Stimulated activated memory B cell treated with anti-CD40 and anti-IgM and Interleukin-4, amounts not matched to agents 10 μg/mL and 1 μg/mL and 100 μg/mL, for 72 hours (primary cell): Measurements from ENCODE around the gene RIT2.
"Not testable (repeated sequence)": the region's sequence is repeated elsewhere in the genome, so short reads cannot be mapped to it uniquely, and the experiment has no call there.

Source experiments
- ATAC-seq: fragments of 150-1000 bp; cut with Tn5 transposase; 2 replicates; pipeline ENCODE4 v1.10.0; 2021
- H3K27ac Mint-ChIP-seq: one replicate; pipeline ENCODE4 v1.8.0; 2022; ENCODE audit warnings: mild to moderate bottlenecking, mixed read lengths
- H3K27me3 Mint-ChIP-seq: one replicate; pipeline ENCODE4 v1.8.0; 2022; ENCODE audit warnings: mixed read lengths
- H3K36me3 Mint-ChIP-seq: one replicate; pipeline ENCODE4 v1.8.0; 2022; ENCODE audit warnings: mixed read lengths
- H3K4me1 Mint-ChIP-seq: one replicate; pipeline ENCODE4 v1.8.0; 2022; ENCODE audit warnings: mixed read lengths
- H3K4me3 Mint-ChIP-seq: one replicate; pipeline ENCODE4 v1.8.0; 2022; ENCODE audit warnings: mild to moderate bottlenecking, moderate library complexity, mixed read lengths
- H3K9me3 Mint-ChIP-seq: one replicate; pipeline ENCODE4 v1.8.0; 2022; ENCODE audit warnings: mixed read lengths

Gene RIT2

DNA sequence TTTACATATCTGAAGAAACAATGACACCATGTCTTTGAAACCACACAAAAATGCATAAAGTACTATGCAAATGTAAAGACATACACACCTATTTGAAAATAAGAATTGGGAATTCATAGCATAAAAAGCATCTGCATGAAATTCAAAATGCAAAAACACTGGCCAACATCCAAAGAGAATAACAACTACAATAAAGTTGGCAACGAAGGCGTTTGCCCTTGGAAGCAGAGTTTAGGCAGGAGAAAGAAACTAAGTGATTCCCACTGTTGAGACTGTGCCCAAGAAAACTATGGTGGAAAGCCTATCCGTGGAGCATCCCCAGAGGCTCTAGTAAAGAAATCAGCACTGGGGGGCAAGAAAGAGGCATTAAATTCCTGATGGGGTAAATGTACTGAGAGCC, 292.8 kb downstream of the RIT2 start:
- Mint-ChIP-seq H3K9me3 (no peaks in the 10 kb centered on the region), H3K4me3 (no peak overlapping the region), H3K27me3 (no peaks in the 10 kb centered on the region), H3K27ac (no peak overlapping the region), H3K4me1 (no peaks in the 10 kb centered on the region), H3K36me3 (no peaks in the 10 kb centered on the region)
- ATAC-seq, result no peak

DNA sequence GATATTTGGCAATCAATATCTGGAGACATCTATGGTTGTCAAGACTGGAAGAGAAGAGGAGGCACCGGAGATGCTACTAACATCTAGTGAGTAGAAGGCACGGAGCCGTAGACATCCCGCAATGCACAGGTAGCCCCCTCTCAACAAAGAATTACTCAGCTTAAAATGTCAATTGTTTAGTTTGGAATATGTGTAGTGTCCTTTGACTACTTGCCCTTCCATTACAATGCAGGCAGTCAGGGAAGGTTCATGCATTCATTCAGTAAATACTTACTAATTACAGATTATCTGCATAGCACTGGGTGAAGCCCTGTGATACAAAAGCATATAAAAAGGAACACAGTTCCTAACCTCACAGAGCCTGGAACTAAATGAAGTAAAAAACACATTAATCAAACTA, 294.0 kb downstream of the RIT2 start:
- no peak for ATAC-seq
- no peaks in the 10 kb centered on the region for H3K27me3 Mint-ChIP-seq
- H3K36me3 Mint-ChIP-seq, result no peaks in the 10 kb centered on the region

GRCh38 chr18:42814618-42815017, 300.9 kb downstream of the RIT2 start:
- Mint-ChIP-seq H3K27ac (no peak overlapping the region), H3K4me1 (no peaks in the 10 kb centered on the region), H3K4me3 (no peak overlapping the region), H3K9me3 (peaks cover 3% of the 10 kb centered on the region), H3K36me3 (no peaks in the 10 kb centered on the region), H3K27me3 (no peaks in the 10 kb centered on the region)
- ATAC-seq, result no peak

More for the DNA sequence above, 294.0 kb downstream of the RIT2 start:
- H3K4me3 Mint-ChIP-seq, result no peak overlapping the region
- H3K4me1 Mint-ChIP-seq, result no peaks in the 10 kb centered on the region
- no peak overlapping the region for H3K27ac Mint-ChIP-seq
- no peaks in the 10 kb centered on the region for H3K9me3 Mint-ChIP-seq

GRCh38 chr18:42814184-42814583, 301.3 kb downstream of the RIT2 start:
- H3K4me1 Mint-ChIP-seq, result no peaks in the 10 kb centered on the region
- H3K4me3 Mint-ChIP-seq, result no peak overlapping the region
- H3K27ac Mint-ChIP-seq, result no peak overlapping the region
- H3K36me3 Mint-ChIP-seq, result no peaks in the 10 kb centered on the region
- no peak for ATAC-seq
- H3K9me3 Mint-ChIP-seq, result peaks cover 3% of the 10 kb centered on the region
- no peaks in the 10 kb centered on the region for H3K27me3 Mint-ChIP-seq

GRCh38 chr18:42813570-42813969, 301.9 kb downstream of the RIT2 start:
- ATAC-seq, result no peak
- no peaks in the 10 kb centered on the region for H3K36me3 Mint-ChIP-seq
- no peaks in the 10 kb centered on the region for H3K27me3 Mint-ChIP-seq
- H3K9me3 Mint-ChIP-seq, result peaks cover 3% of the 10 kb centered on the region
- H3K4me3 Mint-ChIP-seq, result no peak overlapping the region
- H3K27ac Mint-ChIP-seq, result no peak overlapping the region
- H3K4me1 Mint-ChIP-seq, result no peaks in the 10 kb centered on the region

- Mint-ChIP-seq H3K4me1 (no peaks in the 10 kb centered on the region), H3K9me3 (no peaks in the 10 kb centered on the region), H3K36me3 (no peaks in the 10 kb centered on the region), H3K27ac (no peak overlapping the region), H3K27me3 (no peaks in the 10 kb centered on the region), H3K4me3 (no peak overlapping the region)
- no peak for ATAC-seq
Measured at GRCh38 chr18:42807887-42808286, 307.6 kb downstream of the RIT2 start.

DNA sequence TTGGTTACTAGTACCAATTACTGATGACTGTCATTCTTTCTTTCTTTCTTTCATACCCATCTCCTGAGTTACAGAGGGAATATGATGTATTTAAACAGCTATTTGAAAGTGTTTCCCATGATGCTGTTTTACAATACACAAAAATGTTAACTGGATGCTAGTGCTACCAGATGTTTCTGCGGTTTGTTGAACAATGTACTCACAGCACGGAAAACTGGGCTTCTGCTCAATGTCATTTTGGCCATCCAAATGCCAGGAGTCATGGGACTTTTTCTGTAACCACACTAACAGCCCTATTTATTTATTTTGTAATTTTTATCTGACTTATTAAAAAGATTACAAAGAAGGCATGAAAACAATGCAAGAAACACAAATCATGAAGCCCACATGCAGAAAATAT, 313.8 kb downstream of the RIT2 start:
- Mint-ChIP-seq H3K36me3 (no peaks in the 10 kb centered on the region), H3K4me1 (no peaks in the 10 kb centered on the region), H3K9me3 (no peaks in the 10 kb centered on the region), H3K27ac (no peak overlapping the region), H3K4me3 (no peak overlapping the region), H3K27me3 (no peaks in the 10 kb centered on the region)
- no peak for ATAC-seq

GRCh38 chr18:42798606-42799170, 316.8 kb downstream of the RIT2 start:
- ATAC-seq, result no peak
- Mint-ChIP-seq H3K27me3 (no peaks in the 10 kb centered on the region), H3K4me1 (no peaks in the 10 kb centered on the region), H3K4me3 (no peak overlapping the region), H3K27ac (no peak overlapping the region), H3K9me3 (no peaks in the 10 kb centered on the region), H3K36me3 (no peaks in the 10 kb centered on the region)

DNA sequence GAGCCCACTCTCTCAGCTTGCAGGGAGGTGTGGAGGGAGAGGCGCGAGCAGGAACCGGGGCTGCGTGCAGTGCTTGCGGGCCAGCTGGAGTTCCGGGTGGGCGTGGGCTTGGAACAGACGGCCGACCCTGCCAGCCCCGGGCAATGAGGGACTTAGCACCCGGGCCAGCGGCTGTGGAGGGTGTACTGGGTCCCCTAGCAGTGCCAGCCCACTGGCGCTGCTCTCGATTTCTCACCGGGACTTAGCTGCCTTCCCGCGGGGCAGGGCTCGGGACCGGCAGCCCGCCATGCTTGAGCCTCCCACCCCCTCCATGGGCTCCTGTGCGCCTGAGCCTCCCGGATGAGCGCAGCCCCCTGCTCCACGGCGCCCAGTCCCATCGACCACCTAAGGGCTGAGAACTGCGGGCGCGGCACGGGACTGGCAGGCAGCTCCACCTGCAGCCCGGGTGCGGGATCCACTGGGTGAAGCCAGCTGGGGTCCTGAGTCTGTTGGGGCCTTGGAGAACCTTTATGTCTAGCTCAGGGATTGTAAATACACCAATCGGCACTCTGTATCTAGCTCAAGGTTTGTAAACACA, 320.2 kb downstream of the RIT2 start:
- H3K4me1 Mint-ChIP-seq, H3K27me3 Mint-ChIP-seq, ATAC-seq, H3K9me3 Mint-ChIP-seq, H3K4me3 Mint-ChIP-seq, H3K27ac Mint-ChIP-seq, H3K36me3 Mint-ChIP-seq: not testable (repeated sequence)

GRCh38 chr18:42792731-42793130, 322.8 kb downstream of the RIT2 start:
- no peaks in the 10 kb centered on the region for H3K27me3 Mint-ChIP-seq
- H3K36me3 Mint-ChIP-seq, result no peaks in the 10 kb centered on the region
- H3K27ac Mint-ChIP-seq, result no peak overlapping the region
- H3K4me1 Mint-ChIP-seq, result no peaks in the 10 kb centered on the region
- ATAC-seq, result no peak
- no peak overlapping the region for H3K4me3 Mint-ChIP-seq
- peaks cover 5% of the 10 kb centered on the region for H3K9me3 Mint-ChIP-seq

DNA sequence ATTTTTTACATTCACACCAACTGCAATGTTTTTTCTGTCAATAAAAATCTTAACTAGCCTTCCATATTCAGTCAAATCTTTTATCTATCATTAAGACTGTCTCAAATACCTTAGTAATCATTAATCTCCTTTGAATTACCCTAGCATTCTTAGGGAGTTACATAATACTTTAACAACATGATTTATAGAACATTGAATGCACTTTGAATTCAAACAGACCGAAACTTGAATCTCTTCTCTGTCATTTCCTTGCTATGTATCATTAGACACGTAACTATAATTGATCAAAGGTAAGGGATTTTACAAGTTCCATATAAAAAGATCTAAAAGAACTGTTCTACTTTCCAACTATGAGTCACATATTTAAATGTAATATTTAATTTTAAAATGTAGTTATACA, 330.9 kb downstream of the RIT2 start:
- no peak overlapping the region for H3K4me3 Mint-ChIP-seq
- no peaks in the 10 kb centered on the region for H3K27me3 Mint-ChIP-seq
- H3K27ac Mint-ChIP-seq, result no peak overlapping the region
- H3K4me1 Mint-ChIP-seq, result no peaks in the 10 kb centered on the region
- H3K9me3 Mint-ChIP-seq, result peaks cover 3% of the 10 kb centered on the region
- H3K36me3 Mint-ChIP-seq, result no peaks in the 10 kb centered on the region
- no peak for ATAC-seq

- H3K4me3 Mint-ChIP-seq, result no peak overlapping the region
- H3K4me1 Mint-ChIP-seq, result no peaks in the 10 kb centered on the region
- no peaks in the 10 kb centered on the region for H3K36me3 Mint-ChIP-seq
- peaks cover 3% of the 10 kb centered on the region for H3K9me3 Mint-ChIP-seq
- H3K27ac Mint-ChIP-seq, result no peak overlapping the region
- no peaks in the 10 kb centered on the region for H3K27me3 Mint-ChIP-seq
- no peak for ATAC-seq
Measured at GRCh38 chr18:42782929-42783328, 332.6 kb downstream of the RIT2 start.

- no peaks in the 10 kb centered on the region for H3K9me3 Mint-ChIP-seq
- no peaks in the 10 kb centered on the region for H3K27me3 Mint-ChIP-seq
Measured at GRCh38 chr18:42781298-42781815, 334.1 kb downstream of the RIT2 start.

GRCh38 chr18:42780171-42780570, 335.3 kb downstream of the RIT2 start:
- no peaks in the 10 kb centered on the region for H3K4me1 Mint-ChIP-seq
- ATAC-seq, result no peak
- no peaks in the 10 kb centered on the region for H3K36me3 Mint-ChIP-seq

More at GRCh38 chr18:42781298-42781815, 334.1 kb downstream of the RIT2 start:
- no peak overlapping the region for H3K4me3 Mint-ChIP-seq
- no peak for ATAC-seq
- no peak overlapping the region for H3K27ac Mint-ChIP-seq
- H3K36me3 Mint-ChIP-seq, result no peaks in the 10 kb centered on the region
- H3K4me1 Mint-ChIP-seq, result no peaks in the 10 kb centered on the region

GRCh38 chr18:42778445-42779042, 336.9 kb downstream of the RIT2 start:
- Mint-ChIP-seq H3K9me3 (peaks cover 4% of the 10 kb centered on the region), H3K27me3 (no peaks in the 10 kb centered on the region), H3K27ac (no peak overlapping the region), H3K4me1 (no peaks in the 10 kb centered on the region), H3K36me3 (no peaks in the 10 kb centered on the region), H3K4me3 (no peak overlapping the region)
- ATAC-seq, result no peak

More at GRCh38 chr18:42780171-42780570, 335.3 kb downstream of the RIT2 start:
- Mint-ChIP-seq H3K27me3 (no peaks in the 10 kb centered on the region), H3K27ac (no peak overlapping the region), H3K4me3 (no peak overlapping the region), H3K9me3 (peaks cover 4% of the 10 kb centered on the region)

GRCh38 chr18:42778024-42778423, 337.5 kb downstream of the RIT2 start:
- peaks cover 4% of the 10 kb centered on the region for H3K9me3 Mint-ChIP-seq
- H3K4me1 Mint-ChIP-seq, result no peaks in the 10 kb centered on the region
- H3K4me3 Mint-ChIP-seq, result no peak overlapping the region
- H3K36me3 Mint-ChIP-seq, result no peaks in the 10 kb centered on the region
- ATAC-seq, result no peak
- no peak overlapping the region for H3K27ac Mint-ChIP-seq
- H3K27me3 Mint-ChIP-seq, result no peaks in the 10 kb centered on the region
